CD4-positive, alpha-beta T cell treated with Interleukin-21 for 1 hour (primary cell): ENCODE results near the gene ELF5.

Experiments used
- DNase-seq: peaks from one replicate; pipeline ENCODE4 v3.0.0-alpha.2; 2020

ELF5 gene

DNA sequence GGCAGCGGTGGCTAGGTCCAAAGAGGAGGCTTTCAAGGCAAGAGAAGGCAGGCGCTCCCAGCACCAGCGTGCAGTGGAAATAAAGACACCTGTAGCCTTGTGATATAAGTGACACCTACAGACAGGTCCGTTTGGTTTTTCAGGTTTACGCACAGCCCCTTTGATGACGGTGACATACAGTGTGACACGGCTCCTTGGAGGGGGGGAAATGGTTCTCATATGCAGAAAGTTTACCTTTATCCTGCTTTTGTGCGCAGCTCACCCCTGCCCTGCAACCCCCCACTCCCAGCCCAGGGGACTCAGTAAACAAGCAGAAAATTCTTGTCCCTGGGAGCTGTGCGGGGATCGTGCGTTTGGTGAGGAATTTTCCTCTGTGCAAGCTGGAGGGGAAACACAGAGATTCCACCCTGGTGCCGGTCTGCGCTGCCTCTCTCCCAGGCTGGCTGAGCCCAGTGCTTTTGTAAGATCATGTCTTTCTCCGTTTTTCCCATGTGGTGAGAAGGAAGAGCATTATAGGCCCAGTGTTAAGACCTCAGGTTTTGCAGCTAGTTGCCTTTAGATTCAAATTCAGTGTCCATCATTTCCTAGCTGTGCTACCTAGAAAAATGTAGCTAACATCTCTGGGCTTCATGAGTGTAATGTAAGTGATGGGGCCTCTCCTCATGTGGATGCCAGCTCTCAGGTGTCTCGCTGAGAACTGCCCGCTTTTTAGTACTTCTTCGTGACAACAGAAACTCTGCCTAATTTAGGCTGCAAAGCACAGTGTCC is at the start of gene ELF5:
ELF5 (minus strand) TSS at position 113 of the 768 bp plus-strand sequence. CDS start 8,045 bp downstream, outside the sequence.
- DNase-seq, result no peak

DNA sequence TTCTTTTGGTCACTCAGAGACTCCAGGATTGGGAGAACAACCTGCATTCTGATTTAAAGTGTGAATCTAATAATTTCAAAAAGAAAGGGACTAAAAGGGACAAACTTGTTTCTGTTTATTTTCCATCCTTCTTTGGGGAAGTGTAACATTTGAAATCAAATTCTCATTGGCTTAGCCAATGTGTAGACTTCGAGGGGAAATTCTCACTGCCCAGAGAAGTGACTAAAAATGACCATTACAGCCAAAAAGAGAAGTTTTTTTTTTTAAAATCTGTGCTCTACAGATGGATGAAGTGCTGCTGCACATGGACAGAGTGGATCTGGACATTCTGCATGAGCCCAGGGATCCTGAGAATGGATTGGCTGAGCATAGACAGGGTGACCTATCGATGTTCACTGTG is 49.4 kb upstream of the ELF5 start:
- no peak for DNase-seq

- no peak for DNase-seq
These were observed 46.9 kb upstream of the ELF5 start for GRCh38 chr11:34560511-34560910.

- DNase-seq, result no peak
These were observed 45.1 kb upstream of the ELF5 start for GRCh38 chr11:34558673-34559072.

GRCh38 chr11:34558211-34558610 is 44.6 kb upstream of the ELF5 start:
- no peak for DNase-seq

GRCh38 chr11:34552270-34552669 is 38.7 kb upstream of the ELF5 start:
- peak; percentile 9 for DNase-seq

GRCh38 chr11:34549271-34549670 is 35.7 kb upstream of the ELF5 start:
- no peak for DNase-seq

DNA sequence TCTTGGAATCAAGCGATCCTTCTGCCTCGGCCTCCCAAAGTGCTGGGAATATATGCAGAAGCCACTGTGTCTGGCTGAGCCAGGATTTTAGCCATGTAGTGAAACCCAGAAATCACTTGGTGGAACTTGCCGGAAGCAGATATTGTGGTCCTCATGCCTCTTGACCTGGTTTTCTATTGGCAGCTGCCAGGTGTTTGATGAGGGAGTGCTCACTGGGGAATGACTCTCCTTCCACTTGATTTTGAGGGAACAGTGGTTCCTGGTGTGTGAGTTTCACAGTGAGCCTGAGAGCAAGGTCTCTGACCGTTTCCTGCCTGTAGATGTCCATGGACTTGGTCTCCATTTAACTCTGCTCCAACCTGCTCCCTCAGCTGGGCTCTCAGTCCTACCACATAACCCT is 34.7 kb upstream of the ELF5 start:
- no peak for DNase-seq

DNA sequence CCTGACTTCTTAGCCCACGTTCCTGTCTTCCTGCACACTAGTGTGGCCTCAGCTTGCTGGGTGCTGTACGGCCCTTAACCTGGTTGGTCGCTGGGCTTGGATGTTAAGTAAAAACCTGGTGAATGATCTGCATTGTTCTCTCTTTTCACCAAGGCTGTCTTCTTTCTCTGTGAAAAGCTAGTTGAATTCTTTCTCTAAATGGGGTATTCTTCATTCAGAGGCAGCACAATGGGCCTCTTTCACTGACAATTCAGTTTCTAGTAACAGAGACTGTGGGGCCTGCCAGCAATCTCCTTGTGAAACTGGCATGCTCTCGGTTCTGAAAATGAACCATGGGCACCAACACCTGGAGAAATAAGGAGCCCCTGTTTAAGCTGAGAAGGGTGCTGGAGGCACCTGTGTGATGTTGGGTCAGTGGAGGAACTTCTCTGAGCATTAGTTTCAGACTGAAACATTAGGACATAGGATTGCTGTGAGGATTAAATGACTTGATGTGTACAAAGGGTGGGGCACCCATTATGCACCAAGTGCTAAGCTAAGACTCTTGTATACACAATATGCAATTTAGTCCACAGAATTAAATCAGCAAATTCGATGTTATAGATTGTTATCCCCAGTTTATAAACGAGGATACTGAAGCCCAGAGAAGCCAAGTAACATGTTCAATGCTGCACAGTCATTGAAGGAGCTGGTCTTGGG is 33.1 kb upstream of the ELF5 start:
- DNase-seq, result no peak

DNA sequence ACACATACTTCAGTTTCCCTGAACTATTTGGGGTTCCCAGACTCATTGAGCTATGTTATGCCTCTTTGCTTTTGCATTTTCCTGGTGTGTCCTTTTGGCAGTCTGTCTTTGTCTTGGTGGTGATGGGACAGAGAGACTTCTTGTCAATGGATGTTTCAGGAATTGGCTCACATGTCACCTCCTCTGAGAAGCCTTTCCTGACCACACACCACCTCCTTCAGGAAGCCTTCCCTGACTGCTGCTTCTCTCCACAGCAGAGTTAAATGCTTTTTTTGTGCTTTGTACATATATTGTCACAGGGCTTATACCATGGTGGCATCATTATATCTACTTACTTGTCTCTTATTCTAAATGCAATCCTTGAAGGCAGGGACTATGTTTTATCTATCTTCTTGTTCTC is 28.5 kb upstream of the ELF5 start:
- no peak for DNase-seq

GRCh38 chr11:34540870-34541269 is 27.3 kb upstream of the ELF5 start:
- DNase-seq, result no peak

GRCh38 chr11:34537636-34538035 is 24.0 kb upstream of the ELF5 start:
- DNase-seq, result no peak

DNA sequence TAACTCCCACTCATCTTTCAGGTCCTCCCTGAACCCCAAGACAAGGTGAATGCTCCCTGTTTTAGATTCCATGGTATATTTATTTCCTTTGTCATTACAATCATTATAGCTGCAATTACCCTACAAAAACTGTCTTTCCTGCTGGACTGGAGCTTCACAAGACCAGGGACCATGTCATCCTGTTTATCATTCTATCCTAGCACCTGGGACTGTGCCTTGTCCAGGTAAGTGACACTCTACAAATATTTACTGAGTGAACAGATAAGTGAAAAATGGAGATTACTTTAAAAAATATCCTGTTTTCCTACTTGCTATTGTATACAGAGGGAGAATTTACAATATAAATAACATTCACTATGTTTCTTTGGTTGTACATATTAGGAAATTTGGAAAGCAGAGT is 22.5 kb upstream of the ELF5 start:
- no peak for DNase-seq

DNA sequence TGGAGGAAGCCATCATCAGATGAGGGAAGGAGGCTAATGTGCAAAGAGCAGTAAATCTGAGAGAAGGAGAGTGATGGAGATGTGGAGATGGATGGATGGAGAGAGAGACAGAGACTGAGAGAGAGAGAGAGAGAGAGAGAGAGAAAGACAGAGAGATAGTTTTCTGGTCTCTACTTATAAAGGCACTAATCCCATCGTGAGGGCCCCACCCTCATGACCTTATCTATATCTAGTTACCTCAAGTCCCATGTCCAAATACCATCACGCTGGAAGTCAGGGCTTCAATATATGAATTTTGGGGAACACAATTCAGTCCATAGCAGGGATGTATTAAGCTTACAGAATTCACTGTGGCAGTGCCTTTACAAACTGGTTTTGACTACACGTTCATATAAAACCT is 21.2 kb upstream of the ELF5 start:
- no peak for DNase-seq

DNA sequence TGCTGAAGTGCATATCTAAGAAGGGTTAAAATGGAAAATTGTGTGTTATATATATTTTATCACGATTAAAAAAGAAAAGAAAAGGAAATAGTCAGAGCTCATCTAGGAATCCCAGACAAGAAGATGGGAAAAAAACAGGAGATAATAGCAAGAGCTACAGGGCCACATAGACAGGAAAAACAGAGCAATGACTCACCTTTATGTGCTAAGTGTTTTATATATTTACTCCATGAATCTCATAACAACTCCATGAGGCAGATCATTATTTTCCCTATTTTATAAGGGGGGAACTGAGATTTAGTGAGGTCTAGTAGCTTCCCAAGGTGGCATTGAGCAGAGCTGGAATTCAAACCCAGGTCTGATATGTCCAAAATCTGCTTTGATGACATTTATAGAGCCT is 18.1 kb upstream of the ELF5 start:
- DNase-seq, result no peak

- DNase-seq, result no peak
These were observed 17.1 kb upstream of the ELF5 start for GRCh38 chr11:34530545-34531234.

DNA sequence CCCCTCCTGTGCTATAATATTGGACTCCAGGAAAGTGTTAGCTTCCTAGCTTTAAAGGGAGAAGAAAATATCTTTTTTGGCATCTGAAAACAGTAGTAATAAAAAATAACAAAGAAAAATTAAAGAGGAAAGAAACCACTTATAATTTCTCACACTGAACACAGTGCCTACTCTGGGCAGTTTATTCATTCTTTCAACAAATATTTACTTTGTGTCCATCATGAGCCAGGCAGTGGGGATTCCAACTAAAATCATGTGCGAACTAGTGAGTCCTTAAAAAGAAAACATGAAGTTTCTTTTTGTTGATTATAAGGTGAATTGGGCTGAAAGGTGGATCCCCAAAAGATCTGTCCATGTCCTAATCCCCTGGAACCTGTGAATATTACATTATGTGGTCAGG is 16.0 kb upstream of the ELF5 start:
- no peak for DNase-seq

DNA sequence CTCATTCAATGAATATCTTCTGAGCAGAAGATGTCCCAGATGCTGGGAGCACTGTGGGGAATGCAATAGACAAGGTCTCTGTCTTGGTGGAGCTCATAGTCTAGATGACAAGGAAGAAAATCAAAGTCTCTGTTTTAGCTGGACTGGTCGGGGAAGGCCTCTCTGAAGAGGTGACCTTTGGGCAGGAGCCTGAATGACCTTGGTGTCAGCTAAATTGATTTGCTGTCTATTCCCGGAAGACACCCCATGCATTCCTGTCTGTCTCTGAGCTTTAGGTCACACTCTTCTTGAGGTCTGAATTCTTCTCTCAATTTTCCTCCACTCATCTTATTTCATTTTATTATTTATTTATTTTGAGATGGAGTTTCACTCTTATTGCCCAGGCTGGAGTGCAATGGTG is 14.5 kb upstream of the ELF5 start:
- DNase-seq, result no peak

GRCh38 chr11:34525888-34526657 is 12.5 kb upstream of the ELF5 start:
- no peak for DNase-seq

DNA sequence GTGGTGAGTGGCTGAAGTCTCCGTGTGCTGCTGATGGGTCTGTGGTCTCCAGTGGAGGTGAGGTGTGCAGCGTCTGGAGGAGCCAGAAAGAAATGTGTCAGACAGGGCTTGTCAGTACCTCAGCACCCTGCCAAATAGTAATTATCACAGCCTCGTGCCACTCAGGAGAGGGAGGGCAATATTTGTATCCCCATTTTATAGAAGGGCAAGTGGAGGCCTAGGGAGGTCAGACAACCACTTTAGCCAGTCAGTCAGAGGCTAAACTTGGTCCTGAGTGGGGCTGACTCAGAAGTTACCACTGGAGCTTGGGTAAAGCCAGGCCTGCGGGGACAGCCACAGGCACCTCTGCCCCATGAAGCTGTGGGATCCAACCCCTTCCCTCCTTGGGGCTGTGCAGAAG is 11.5 kb upstream of the ELF5 start:
- no peak for DNase-seq

- DNase-seq, result no peak
These were observed 11.1 kb upstream of the ELF5 start for GRCh38 chr11:34524696-34525095.

GRCh38 chr11:34523053-34523452 is 9.5 kb upstream of the ELF5 start:
- DNase-seq, result no peak

DNA sequence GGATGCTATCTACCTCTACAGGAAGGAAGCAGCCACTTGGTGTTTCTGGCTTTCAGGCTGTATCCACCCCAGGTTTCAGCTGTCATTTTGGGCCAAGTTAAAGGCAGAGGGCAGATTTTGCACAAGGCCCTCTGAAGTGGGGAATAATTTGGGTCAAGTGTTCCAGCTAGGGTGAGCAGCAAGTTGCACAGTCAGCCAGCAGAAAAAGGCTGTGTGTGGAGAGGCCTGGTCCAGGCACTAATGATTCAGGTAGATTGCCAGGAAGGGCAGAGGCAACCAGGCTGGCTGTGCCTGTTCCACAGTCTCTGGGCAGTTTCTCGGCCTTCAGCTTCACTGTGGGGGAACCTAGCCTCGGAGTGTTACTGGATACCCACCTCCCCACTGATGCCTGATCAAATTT is 8.6 kb upstream of the ELF5 start:
- DNase-seq, result no peak
